Gastrocnemius medialis (tissue), 4 donors: ENCODE results near the gene KRT9. TPM values are rescaled to one million over a fixed set of nuclear protein-coding genes. Genes with fewer than 3 reads are reported as not detected.

Source experiments
- ATAC-seq, 2 donors: fragments of 150-250 bp; one replicate each; pipeline ENCODE4 v1.9.1; 2016
- DNase-seq, 2 donors: peaks; one replicate each; pipeline ENCODE4 v3.0.0-alpha.2; 2019
- H3K27ac ChIP-seq, 4 donors: fragments of 200-600 bp; sonication (generic); 1 replicate in 1 of 4; 2 replicates in 3 of 4; pipeline ENCODE4 v1.5.1; 2016 to 2018; ENCODE audit warnings: mild to moderate bottlenecking in 2 of 4, moderate library complexity in 1 of 4
- H3K27me3 ChIP-seq, 3 donors: fragments of 200-600 bp; sonication (generic) in 2 of 3; 1 replicate in 1 of 3; 2 replicates in 2 of 3; pipeline versions ENCODE4 v1.5.1 to v1.6.0; 2016 to 2019; ENCODE audit warnings: mild to moderate bottlenecking in 1 of 3, moderate library complexity in 1 of 3
- H3K36me3 ChIP-seq, 2 donors: fragments of 200-600 bp; sonication (generic) in 1 of 2; one replicate each; pipeline ENCODE4 v1.5.1; 2017 to 2018
- H3K4me1 ChIP-seq, 2 donors: fragments of 200-600 bp; sonication (generic) in 1 of 2; one replicate each; pipeline ENCODE4 v1.5.1; 2016 to 2017; ENCODE audit warnings: mild to moderate bottlenecking in 2 of 2
- H3K4me3 ChIP-seq, 4 donors: fragments of 200-600 bp; sonication (generic) in 3 of 4; 1 replicate in 1 of 4; 2 replicates in 3 of 4; pipeline ENCODE4 v1.5.1; 2016 to 2019; ENCODE audit warnings: mild to moderate bottlenecking in 2 of 4
- H3K9me3 ChIP-seq, 3 donors: fragments of 200-600 bp; sonication (generic) in 2 of 3; 1 replicate in 1 of 3; 2 replicates in 2 of 3; pipeline ENCODE4 v1.5.1; 2016 to 2019
- POLR2A ChIP-seq, 2 donors: fragments of 450-650 bp; IDR thresholded peaks; one replicate each; pipeline ENCODE4 v1.6.1; 2017; ENCODE audit warnings: antibody characterized with exemption in 2 of 2, mild to moderate bottlenecking in 2 of 2, moderate library complexity in 2 of 2
- in situ Hi-C, 4 donors: fragments of 200-750 bp; cut with MboI; loops; one replicate each; pipeline versions ENCODE4 v1.15.0 to v1.8.0; 2017; ENCODE audit warnings: low sequenced_read_pairs in 4 of 4
- intact Hi-C: fragments of 100-400 bp; cut with DNase I; formaldehyde crosslinking; loops from one replicate; pipeline ENCODE4 v1.15.1; 2023; ENCODE audit warnings: low total_unique reads
- microRNA-seq, 2 donors: library from miRNA; unstranded; fragments of <30 nt; microRNA quantifications; one replicate each; pipeline ENCODE4, GENCODE V29; 2016; ENCODE audit warnings: borderline replicate concordance in 2 of 2
- total RNA-seq, 4 donors: library from RNA; depleted of rRNA; stranded (reverse); fragments of >200 nt; gene quantifications; one replicate each; pipeline versions ENCODE4 v1.1.0 to v1.2.3, GENCODE V29; 2016
- TF ChIP-seq, protein P1 (sequence below), 5 experiments: fragments of 450-650 bp in 3 of 5; fragments of 200-600 bp in 2 of 5; sonication (generic) in 2 of 5; IDR thresholded peaks in 4 of 5; conservative IDR thresholded peaks in 1 of 5; 1 replicate in 4 of 5; 2 replicates in 1 of 5; pipeline ENCODE4 v1.5.1; 2016 to 2019; ENCODE audit warnings: antibody characterized with exemption in 5 of 5, mild to moderate bottlenecking in 3 of 5, moderate library complexity in 3 of 5

KRT9 gene
- total RNA-seq, 4 donors from 2014 or later = not detected

DNA sequence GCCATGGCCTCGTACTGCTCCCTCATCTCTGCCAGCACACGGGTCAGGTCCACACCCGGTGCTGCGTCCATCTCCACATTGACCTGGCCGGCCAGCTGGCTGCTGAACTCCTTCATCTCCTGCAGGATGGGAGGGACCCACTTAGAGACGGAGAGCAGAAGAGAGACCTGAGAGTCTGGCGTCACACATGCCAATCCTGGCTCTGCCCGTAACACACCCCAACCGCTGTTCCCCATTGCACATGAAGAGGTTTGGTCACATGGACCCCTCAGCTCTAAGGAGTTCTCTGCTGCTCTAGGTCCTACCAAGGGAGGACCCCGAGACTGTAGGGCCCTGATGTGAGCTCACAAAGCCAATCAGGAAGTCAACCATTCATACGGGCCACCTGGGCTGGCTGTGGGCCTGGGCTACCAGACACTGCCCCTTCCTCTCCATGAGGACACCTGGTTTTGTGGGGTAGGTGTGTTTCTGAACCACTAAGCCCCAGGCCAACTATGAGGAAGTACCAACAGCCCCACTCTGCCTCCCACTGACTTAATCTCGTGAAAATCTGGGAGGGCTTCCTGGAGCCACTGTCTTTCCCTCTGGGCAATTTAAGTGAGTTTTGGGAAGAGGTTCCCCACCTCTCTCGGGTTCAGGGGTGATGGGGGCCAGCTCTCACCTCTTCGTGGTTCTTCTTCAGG lies 55.6 kb downstream of the KRT9 start:
- intact Hi-C loops (no loop called here), in situ Hi-C loops (no loop called here)
- H3K4me3 ChIP-seq = no peak overlapping the region
- peaks cover 0 to 3% (median 0%) of the 10 kb centered on the region in 3 donors for H3K27me3 ChIP-seq
- ATAC-seq = no peak
- no peaks in the 10 kb centered on the region for H3K36me3 ChIP-seq
- DNase-seq = no peak
- TF ChIP-seq POLR2A (IDR thresholded peaks at IDR 0.05) = no peak
- TF ChIP-seq, protein P1, sequence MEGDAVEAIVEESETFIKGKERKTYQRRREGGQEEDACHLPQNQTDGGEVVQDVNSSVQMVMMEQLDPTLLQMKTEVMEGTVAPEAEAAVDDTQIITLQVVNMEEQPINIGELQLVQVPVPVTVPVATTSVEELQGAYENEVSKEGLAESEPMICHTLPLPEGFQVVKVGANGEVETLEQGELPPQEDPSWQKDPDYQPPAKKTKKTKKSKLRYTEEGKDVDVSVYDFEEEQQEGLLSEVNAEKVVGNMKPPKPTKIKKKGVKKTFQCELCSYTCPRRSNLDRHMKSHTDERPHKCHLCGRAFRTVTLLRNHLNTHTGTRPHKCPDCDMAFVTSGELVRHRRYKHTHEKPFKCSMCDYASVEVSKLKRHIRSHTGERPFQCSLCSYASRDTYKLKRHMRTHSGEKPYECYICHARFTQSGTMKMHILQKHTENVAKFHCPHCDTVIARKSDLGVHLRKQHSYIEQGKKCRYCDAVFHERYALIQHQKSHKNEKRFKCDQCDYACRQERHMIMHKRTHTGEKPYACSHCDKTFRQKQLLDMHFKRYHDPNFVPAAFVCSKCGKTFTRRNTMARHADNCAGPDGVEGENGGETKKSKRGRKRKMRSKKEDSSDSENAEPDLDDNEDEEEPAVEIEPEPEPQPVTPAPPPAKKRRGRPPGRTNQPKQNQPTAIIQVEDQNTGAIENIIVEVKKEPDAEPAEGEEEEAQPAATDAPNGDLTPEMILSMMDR (IDR thresholded peaks at IDR 0.05 in 4 of 5, conservative IDR thresholded peaks at IDR 0.05 in 1 of 5) = no peak
- H3K9me3 ChIP-seq = no peaks in the 10 kb centered on the region
- H3K4me1 ChIP-seq = no peaks in the 10 kb centered on the region
- H3K27ac ChIP-seq = no peak overlapping the region

Small RNAs within 50 kb of the gene (microRNA-seq; reads per million reads assigned to microRNA genes)
- 0 reads per million in 2 donors for gene MIR6510

Other genes starting within 250 kb of the KRT9 start
- not detected for gene KRT33A, start 221.2 kb downstream of the KRT9 start, total RNA-seq
- not detected for gene KRT33B, start 202.2 kb downstream of the KRT9 start, total RNA-seq
- gene KRT34, start 189.8 kb downstream of the KRT9 start, total RNA-seq = not detected
- gene KRT31, start 174.5 kb downstream of the KRT9 start, total RNA-seq = 1 to 10 TPM in 1 of 4 donors, under 1 TPM in 3; 0.39 to 1.1 (median 0.62) TPM
- not detected for gene KRT37, start 147.5 kb downstream of the KRT9 start, total RNA-seq
- gene KRT38, start 131.1 kb downstream of the KRT9 start, total RNA-seq = not detected
- gene KRT32, start 104.7 kb downstream of the KRT9 start, total RNA-seq = under 1 TPM in 1 of 4 donors, not detected in 3; 0.41 TPM
- gene KRT35, start 90.9 kb downstream of the KRT9 start, total RNA-seq = not detected
- gene KRT36, start 82.1 kb downstream of the KRT9 start, total RNA-seq = not detected
- gene KRT13, start 66.4 kb downstream of the KRT9 start, total RNA-seq = not detected
- gene KRT15, start 53.2 kb downstream of the KRT9 start, total RNA-seq = not detected
- gene KRT19, start 43.8 kb downstream of the KRT9 start, total RNA-seq = 10 to 100 TPM in 1 of 4 donors, 1 to 10 TPM in 1, under 1 TPM in 1, not detected in 1; 0.53 to 11.0 (median 3.6) TPM
- gene KRT14, start 14.8 kb upstream of the KRT9 start, total RNA-seq = not detected
- under 1 TPM in 1 of 4 donors, not detected in 3; 0.34 TPM for gene KRT16, start 40.7 kb upstream of the KRT9 start, total RNA-seq
- gene KRT17, start 52.5 kb upstream of the KRT9 start, total RNA-seq = not detected
- gene EIF1, start 116.8 kb upstream of the KRT9 start, total RNA-seq = 100 to 1,000 TPM; 222 to 842 (median 375) TPM
- gene GAST, start 140.3 kb upstream of the KRT9 start, total RNA-seq = not detected
- gene HAP1, start 162.6 kb upstream of the KRT9 start, total RNA-seq = under 1 TPM in 1 of 4 donors, not detected in 3; 0.22 TPM
- 100 to 1,000 TPM in 3 of 4 donors, 10 to 100 TPM in 1; 88.8 to 135 (median 113) TPM for gene JUP, start 214.7 kb upstream of the KRT9 start, total RNA-seq
- 1 to 10 TPM; 1.8 to 4.0 (median 2.9) TPM for gene P3H4, start 239.9 kb upstream of the KRT9 start, total RNA-seq
- 10 to 100 TPM in 2 of 4 donors, 1 to 10 TPM in 2; 7.0 to 12.9 (median 9.7) TPM for gene FKBP10, start 240.9 kb upstream of the KRT9 start, total RNA-seq